Endodermal cell (in vitro differentiated cells): Measurements from ENCODE around the gene KCNMA1. TPM values are rescaled to one million over a fixed set of nuclear protein-coding genes. Genes with fewer than 3 reads are reported as not detected.

Experiments used
- DNase-seq: peaks from one replicate; pipeline ENCODE4 v3.0.0-alpha.2; 2017
- H3K27ac ChIP-seq: 2 replicates; pipeline ENCODE4 v1.5.1; 2013; ENCODE audit warnings: mild to moderate bottlenecking, low read depth, low read length, moderate library complexity
- H3K27me3 ChIP-seq: 2 replicates; pipeline ENCODE4 v1.6.1; 2013; ENCODE audit warnings: mild to moderate bottlenecking, low read length, moderate library complexity; ENCODE audit not compliant: insufficient read depth, control insufficient read depth, poor library complexity, severe bottlenecking
- H3K36me3 ChIP-seq: 2 replicates; pipeline ENCODE4 v1.7.0; 2013; ENCODE audit warnings: mild to moderate bottlenecking, low read length, moderate library complexity; ENCODE audit not compliant: control insufficient read depth, insufficient read depth
- H3K4me1 ChIP-seq: one replicate; pipeline ENCODE4 v1.7.0; 2013; ENCODE audit warnings: low read length; ENCODE audit not compliant: control insufficient read depth, insufficient read depth
- H3K4me3 ChIP-seq: 2 replicates; pipeline ENCODE4 v1.5.1; 2013; ENCODE audit warnings: mild to moderate bottlenecking, low read length, moderate library complexity
- H3K9ac ChIP-seq: 2 replicates; pipeline ENCODE4 v1.6.1; 2013; ENCODE audit warnings: mild to moderate bottlenecking, low read length, moderate library complexity; ENCODE audit not compliant: poor library complexity, severe bottlenecking; ENCODE audit errors: extremely low read depth
- H3K9me3 ChIP-seq: 2 replicates; pipeline ENCODE4 v1.6.1; 2013; ENCODE audit warnings: mild to moderate bottlenecking, low read length, moderate library complexity; ENCODE audit not compliant: control insufficient read depth
- H3K27ac Mint-ChIP-seq: 2 replicates; pipeline ENCODE4 v1.8.0; 2020; ENCODE audit warnings: mixed read lengths
- H3K27me3 Mint-ChIP-seq: 2 replicates; pipeline ENCODE4 v1.8.0; 2021; ENCODE audit warnings: mild to moderate bottlenecking, mixed read lengths; ENCODE audit not compliant: insufficient read depth
- H3K36me3 Mint-ChIP-seq: 2 replicates; pipeline ENCODE4 v1.8.0; 2020; ENCODE audit warnings: low read depth, mixed read lengths
- H3K4me1 Mint-ChIP-seq: 2 replicates; pipeline ENCODE4 v1.8.0; 2020; ENCODE audit warnings: mixed read lengths
- H3K4me3 Mint-ChIP-seq: 2 replicates; pipeline ENCODE4 v1.8.0; 2020; ENCODE audit warnings: mild to moderate bottlenecking, moderate library complexity, mixed read lengths
- H3K9me3 Mint-ChIP-seq: 2 replicates; pipeline ENCODE4 v1.8.0; 2020; ENCODE audit warnings: mild to moderate bottlenecking, mixed read lengths
- CTCF ChIP-seq: fragments of 200-600 bp; sonication (generic); conservative IDR thresholded peaks from 2 replicates; pipeline ENCODE4 v1.5.0; 2021; ENCODE audit warnings: antibody characterized with exemption, mild to moderate bottlenecking
- WGBS, 2 experiments: methylation state at CpG; one replicate each; pipeline versions ENCODE4 v1.1.5 to v1.1.7; 2013; ENCODE audit warnings: missing lambda C conversion rate in 2 of 2, mixed read lengths in 1 of 2; ENCODE audit not compliant: insufficient coverage in 1 of 2, insufficient read length in 1 of 2; 5-methylcytosine and 5-hydroxymethylcytosine counted together
- total RNA-seq, 2 donors: library from RNA; stranded (reverse); fragmentation: NEBNext Ultra II Directional in 1 of 2; extraction: Animal tissue kit (Norgen Biotek cat#: 25700) in 1 of 2; gene quantifications; 2 replicates in 1 of 2; 3 replicates in 1 of 2; pipeline ENCODE4 v1.2.1, GENCODE V29; 2021

Gene KCNMA1
- total RNA-seq, 2 donors from 2014 or later = 0.55 to 1.3 TPM

GRCh38 chr10:77036276-77036675 is 601.3 kb downstream of the KCNMA1 start:
- DNase-seq = no peak
- no peak for TF ChIP-seq CTCF
- Mint-ChIP-seq H3K9me3 (no peaks in the 10 kb centered on the region), H3K4me1 (peaks cover 9% of the 10 kb centered on the region), H3K36me3 (no peaks in the 10 kb centered on the region), H3K27ac (no peak overlapping the region), H3K4me3 (no peak overlapping the region), H3K27me3 (no peaks in the 10 kb centered on the region)
- H3K4me1 ChIP-seq = no peaks in the 10 kb centered on the region
- no peak overlapping the region for H3K9ac ChIP-seq
- no peak overlapping the region for H3K27ac ChIP-seq
- no peaks in the 10 kb centered on the region for H3K9me3 ChIP-seq
- 94 to 100% methylated on average over 3 to 4 of the region's 4 CpGs for WGBS, 2 experiments
- no peak overlapping the region for H3K4me3 ChIP-seq
- no peaks in the 10 kb centered on the region for H3K27me3 ChIP-seq
- no peaks in the 10 kb centered on the region for H3K36me3 ChIP-seq

GRCh38 chr10:77034795-77035194 is 602.8 kb downstream of the KCNMA1 start:
- H3K4me3 Mint-ChIP-seq = no peak overlapping the region
- H3K27ac Mint-ChIP-seq = no peak overlapping the region
- no peak overlapping the region for H3K9ac ChIP-seq
- no peaks in the 10 kb centered on the region for H3K9me3 ChIP-seq
- no peaks in the 10 kb centered on the region for H3K4me1 ChIP-seq
- no peaks in the 10 kb centered on the region for H3K36me3 ChIP-seq
- TF ChIP-seq CTCF = no peak
- no peaks in the 10 kb centered on the region for H3K27me3 ChIP-seq
- no peaks in the 10 kb centered on the region for H3K9me3 Mint-ChIP-seq
- peaks cover 9% of the 10 kb centered on the region for H3K4me1 Mint-ChIP-seq
- DNase-seq = no peak
- no peaks in the 10 kb centered on the region for H3K36me3 Mint-ChIP-seq
- whole genome bisulfite sequencing, 2 experiments = 96 to 100% methylated on average over 1 to 4 of the region's 4 CpGs
- H3K27me3 Mint-ChIP-seq = no peaks in the 10 kb centered on the region
- no peak overlapping the region for H3K4me3 ChIP-seq
- H3K27ac ChIP-seq = no peak overlapping the region

GRCh38 chr10:77034240-77034639 is 603.4 kb downstream of the KCNMA1 start:
- H3K9me3 ChIP-seq = no peaks in the 10 kb centered on the region
- no peaks in the 10 kb centered on the region for H3K27me3 ChIP-seq
- H3K27me3 Mint-ChIP-seq = no peaks in the 10 kb centered on the region
- H3K36me3 ChIP-seq = no peaks in the 10 kb centered on the region
- no peak overlapping the region for H3K4me3 ChIP-seq
- H3K4me1 ChIP-seq = no peaks in the 10 kb centered on the region
- H3K4me3 Mint-ChIP-seq = no peak overlapping the region
- DNase-seq = no peak
- peaks cover 9% of the 10 kb centered on the region for H3K4me1 Mint-ChIP-seq
- TF ChIP-seq CTCF = no peak
- H3K36me3 Mint-ChIP-seq = no peaks in the 10 kb centered on the region
- no peak overlapping the region for H3K27ac Mint-ChIP-seq
- no peaks in the 10 kb centered on the region for H3K9me3 Mint-ChIP-seq
- no peak overlapping the region for H3K9ac ChIP-seq
- no peak overlapping the region for H3K27ac ChIP-seq
- WGBS, 2 experiments = 94 to 100% methylated on average over 4 of the region's 4 CpGs
